Stimulated activated CD4-positive, alpha-beta T cell treated with anti-CD3 and anti-CD28 coated beads, Interleukin-2, amount 100 ng/mL, for 4 hours (primary cell): ENCODE measurements around the gene COLQ.
"Not testable (repeated sequence)": the region's sequence is repeated elsewhere in the genome, so short reads cannot be mapped to it uniquely, and the experiment has no call there.

Experiments
- DNase-seq: peaks from one replicate; pipeline ENCODE4 v3.0.0-alpha.2; 2020; ENCODE audit warnings: low read depth

COLQ gene

GRCh38 chr3:15426579-15427118, 94.9 kb downstream of the COLQ start:
- no peak for DNase-seq

- DNase-seq: no peak
Measured at GRCh38 chr3:15420871-15421270, 100.6 kb downstream of the COLQ start.

- DNase-seq: not testable (repeated sequence)
Measured at GRCh38 chr3:15410966-15411365, 110.5 kb downstream of the COLQ start.

GRCh38 chr3:15409774-15410173, 111.7 kb downstream of the COLQ start:
- no peak for DNase-seq

- DNase-seq: no peak
Measured at GRCh38 chr3:15409239-15409638, 112.3 kb downstream of the COLQ start.

GRCh38 chr3:15405448-15406050, 116.0 kb downstream of the COLQ start:
- DNase-seq: no peak

GRCh38 chr3:15404767-15405166, 116.7 kb downstream of the COLQ start:
- DNase-seq: no peak

GRCh38 chr3:15403965-15404364, 117.5 kb downstream of the COLQ start:
- DNase-seq: no peak

- DNase-seq: no peak
Measured at GRCh38 chr3:15403495-15403894, 118.0 kb downstream of the COLQ start.

- DNase-seq: no peak
Measured at GRCh38 chr3:15401936-15402335, 119.6 kb downstream of the COLQ start.
